Fibroblast of lung (primary cell): ENCODE measurements around the gene PPP1R16B. TPM values are rescaled to one million over a fixed set of nuclear protein-coding genes. Genes with fewer than 3 reads are reported as not detected.

Experiments used
- DNase-seq, 2 donors: peaks; one replicate each; pipeline versions ENCODE4 v3.0.0 to v3.0.0-alpha.2; 2010; ENCODE audit warnings: low read depth in 2 of 2
- H2AFZ ChIP-seq: 2 replicates; pipeline ENCODE4 v1.5.1; 2012; ENCODE audit warnings: low read length, control low read depth, inconsistent platforms
- H3K27ac ChIP-seq: 2 replicates; pipeline ENCODE4 v1.5.1; 2011; ENCODE audit warnings: low read length, control low read depth; ENCODE audit not compliant: insufficient read depth
- H3K27me3 ChIP-seq: 2 replicates; pipeline ENCODE4 v1.5.1; 2011; ENCODE audit warnings: mild to moderate bottlenecking, low read length; ENCODE audit not compliant: control insufficient read depth, insufficient read depth
- H3K36me3 ChIP-seq: 2 replicates; pipeline ENCODE4 v1.5.1; 2011; ENCODE audit warnings: low read length; ENCODE audit not compliant: control insufficient read depth, insufficient read depth
- H3K4me1 ChIP-seq: 2 replicates; pipeline ENCODE4 v1.5.1; 2011; ENCODE audit warnings: low read length; ENCODE audit not compliant: control insufficient read depth, insufficient read depth; ENCODE audit errors: extremely low read depth
- H3K4me2 ChIP-seq: 2 replicates; pipeline ENCODE4 v1.5.1; 2011; ENCODE audit warnings: low read length, control low read depth; ENCODE audit not compliant: insufficient read depth; ENCODE audit errors: extremely low read depth
- H3K4me3 ChIP-seq, 4 experiments: fragments of 200-600 bp in 1 of 4; sonication (generic) in 1 of 4; replicated peaks in 1 of 4; 2 replicates each; pipeline ENCODE4 v1.5.1; 2011 to 2016; ENCODE audit warnings: low read length in 4 of 4, low read depth in 3 of 4, mild to moderate bottlenecking in 3 of 4, control low read depth in 2 of 4, inconsistent platforms in 1 of 4, mixed read lengths in 1 of 4; ENCODE audit not compliant: insufficient read depth in 1 of 4; ENCODE audit errors: control extremely low read depth in 1 of 4
- H3K79me2 ChIP-seq: 2 replicates; pipeline ENCODE4 v1.5.1; 2012; ENCODE audit warnings: mild to moderate bottlenecking, low read length, inconsistent platforms; ENCODE audit not compliant: control insufficient read depth, insufficient read depth
- H3K9ac ChIP-seq: 2 replicates; pipeline ENCODE4 v1.5.1; 2011; ENCODE audit warnings: mild to moderate bottlenecking, low read length, control low read depth; ENCODE audit not compliant: insufficient read depth
- H3K9me3 ChIP-seq: 2 replicates; pipeline ENCODE4 v1.5.1; 2012; ENCODE audit warnings: low read depth, low read length; ENCODE audit not compliant: control insufficient read depth, insufficient read depth
- H4K20me1 ChIP-seq: 2 replicates; pipeline ENCODE4 v1.5.1; 2011; ENCODE audit warnings: low read length; ENCODE audit not compliant: control insufficient read depth, insufficient read depth; ENCODE audit errors: extremely low read depth
- CTCF ChIP-seq, 2 donors: IDR thresholded peaks in 1 of 2; conservative IDR thresholded peaks in 1 of 2; 1 replicate in 1 of 2; 2 replicates in 1 of 2; pipeline ENCODE4 v1.5.1; 2011 to 2012; ENCODE audit warnings: low read length in 2 of 2, control low read depth in 1 of 2, inconsistent platforms in 1 of 2, low read depth in 1 of 2, mild to moderate bottlenecking in 1 of 2
- EZH2 ChIP-seq: IDR thresholded peaks from 2 replicates; pipeline ENCODE4 v1.5.1; 2012; ENCODE audit warnings: low read length, control low read depth, mild to moderate bottlenecking; ENCODE audit errors: missing control alignments
- polyA plus RNA-seq, 2 donors: library from polyadenylated mRNA; depleted of rRNA in 1 of 2; stranded (reverse) in 1 of 2; unstranded in 1 of 2; fragments of >200 nt; gene quantifications; 2 replicates each; pipeline ENCODE4 v1.2.1, GENCODE V29; 2011 to 2012; ENCODE audit warnings: missing spikeins in 1 of 2
- total RNA-seq: library from RNA; depleted of rRNA; stranded (reverse); fragments of >200 nt; gene quantifications from 2 replicates; pipeline ENCODE4 v1.2.1, GENCODE V29; 2014

The PPP1R16B gene
- total and polyA plus RNA-seq, 2 donors (not counting 1 experiment from before 2014, with no cell fraction given) = under 0.01 TPM; not detected in 1

- TF ChIP-seq EZH2 (no peak), CTCF (conservative IDR thresholded peaks at IDR 0.05 in 1 of 2, IDR thresholded peaks at IDR 0.05 in 1 of 2; ENCODE audit: low read depth in 1 of 2, low read length in 2 of 2) (no peak)
- Histone ChIP-seq H3K79me2 (no peaks in the 10 kb centered on the region), H3K4me1 (no peaks in the 10 kb centered on the region), H2AFZ (no peak overlapping the region), H3K4me2 (no peak overlapping the region), H3K36me3 (no peaks in the 10 kb centered on the region), H3K27ac (no peak overlapping the region), H3K27me3 (no peaks in the 10 kb centered on the region), H3K9me3 (no peaks in the 10 kb centered on the region), H3K4me3 (no peak overlapping the region), H3K9ac (no peak overlapping the region), H4K20me1 (no peaks in the 10 kb centered on the region)
- no peak for DNase-seq
Measured at GRCh38 chr20:38842558-38842981, 37.1 kb downstream of the PPP1R16B start.

- Histone ChIP-seq H3K27ac (no peak overlapping the region), H3K4me3 (no peak overlapping the region), H3K9me3 (no peaks in the 10 kb centered on the region), H2AFZ (no peak overlapping the region), H4K20me1 (no peaks in the 10 kb centered on the region), H3K4me1 (no peaks in the 10 kb centered on the region), H3K36me3 (no peaks in the 10 kb centered on the region), H3K79me2 (no peaks in the 10 kb centered on the region), H3K9ac (no peak overlapping the region), H3K27me3 (no peaks in the 10 kb centered on the region), H3K4me2 (no peak overlapping the region)
- TF ChIP-seq EZH2 (no peak), CTCF (conservative IDR thresholded peaks at IDR 0.05 in 1 of 2, IDR thresholded peaks at IDR 0.05 in 1 of 2; ENCODE audit: low read depth in 1 of 2, low read length in 2 of 2) (no peak)
- DNase-seq = no peak
Measured at GRCh38 chr20:38843346-38843745, 37.8 kb downstream of the PPP1R16B start.

GRCh38 chr20:38844963-38845362, 39.5 kb downstream of the PPP1R16B start:
- H3K4me1 ChIP-seq = no peaks in the 10 kb centered on the region

More at GRCh38 chr20:38844963-38845362, 39.5 kb downstream of the PPP1R16B start:
- Histone ChIP-seq H3K4me2 (no peak overlapping the region), H3K9me3 (no peaks in the 10 kb centered on the region), H4K20me1 (no peaks in the 10 kb centered on the region), H2AFZ (no peak overlapping the region), H3K27me3 (no peaks in the 10 kb centered on the region), H3K27ac (no peak overlapping the region), H3K79me2 (no peaks in the 10 kb centered on the region), H3K4me3 (no peak overlapping the region), H3K36me3 (no peaks in the 10 kb centered on the region), H3K9ac (no peak overlapping the region)
- no peak for DNase-seq
- TF ChIP-seq CTCF (conservative IDR thresholded peaks at IDR 0.05 in 1 of 2, IDR thresholded peaks at IDR 0.05 in 1 of 2; ENCODE audit: low read depth in 1 of 2, low read length in 2 of 2) (no peak), EZH2 (no peak)
